ENCODE data around the gene ASF1A.

Gene ASF1A

DNA sequence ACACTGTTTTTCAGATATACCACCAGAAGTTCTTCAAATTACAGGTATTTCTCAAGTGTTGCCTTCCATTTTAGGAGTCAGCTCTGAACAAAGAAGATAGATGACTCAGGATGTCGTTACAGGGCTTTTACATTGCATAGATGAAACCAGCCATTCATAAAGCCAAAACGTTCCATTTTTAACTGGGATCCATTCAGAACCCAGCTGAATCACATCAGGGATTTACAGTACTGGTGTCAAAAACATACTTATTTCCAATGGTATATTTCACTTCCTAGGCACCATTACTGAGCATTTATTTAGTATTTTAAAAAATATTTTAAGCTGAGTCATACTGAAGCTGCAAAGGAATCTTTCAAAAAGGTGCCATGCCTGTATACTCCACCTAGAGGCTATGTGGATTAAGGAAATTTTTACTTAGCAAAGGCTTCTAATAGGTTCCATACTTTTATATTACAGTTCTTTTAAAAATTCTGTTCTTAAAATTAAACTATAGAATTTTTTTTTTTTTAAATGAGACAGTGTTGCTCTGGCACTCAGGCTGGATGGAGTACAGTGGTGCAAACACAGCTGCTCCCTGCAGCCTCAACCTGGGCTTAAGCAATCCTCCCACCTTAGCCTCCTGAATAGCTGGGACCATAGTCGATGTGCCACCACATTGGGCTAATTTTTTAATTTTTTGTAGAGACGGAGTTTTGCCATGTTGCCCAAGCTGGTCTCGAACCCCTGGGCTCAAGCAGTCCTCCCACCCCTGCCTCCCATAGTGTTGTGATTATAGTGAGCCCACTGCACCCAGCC, 2.6 kb downstream of the ASF1A start:
- peak overlapping the region in 1 of 2 donors; percentile 70 for H3K4me3 ChIP-seq (replicated peaks in 1 of 2; ENCODE audit: low read depth in 2 of 2, low read length in 2 of 2)
- DNase-seq (ENCODE audit: low read depth in 2 of 2), result peak; percentile 65 to 80
- TF ChIP-seq CTCF (IDR thresholded peaks at IDR 0.05; ENCODE audit: low read depth, low read length), result peak; percentile 63

GRCh38 chr6:118897386-118897785, 3.4 kb downstream of the ASF1A start:
- H3K4me3 ChIP-seq (replicated peaks in 1 of 2; ENCODE audit: low read depth in 2 of 2, low read length in 2 of 2), result no peak overlapping the region
- no peak for TF ChIP-seq CTCF (IDR thresholded peaks at IDR 0.05; ENCODE audit: low read depth, low read length)
- no peak for DNase-seq (ENCODE audit: low read depth in 2 of 2)

DNA sequence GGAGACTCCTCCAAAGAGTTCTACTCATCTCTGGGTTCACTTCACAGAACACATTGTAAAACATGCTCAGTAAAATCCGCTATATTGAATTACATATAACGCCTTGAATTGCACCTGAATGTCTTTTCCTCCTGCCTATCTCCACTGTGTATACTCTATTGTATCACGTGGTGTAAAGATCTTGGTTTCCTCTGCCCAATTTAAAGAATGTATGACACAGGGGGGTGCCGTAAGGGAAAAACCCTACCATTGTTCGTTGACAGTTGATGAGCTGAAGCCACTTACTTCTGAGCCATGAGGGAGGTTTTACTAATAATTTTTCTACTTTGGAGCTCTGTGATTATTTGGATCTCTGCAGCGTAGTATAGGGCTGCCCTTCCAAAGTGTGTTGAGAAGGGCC, 6.0 kb downstream of the ASF1A start:
- no peak for TF ChIP-seq CTCF (IDR thresholded peaks at IDR 0.05; ENCODE audit: low read depth, low read length)
- no peak for DNase-seq (ENCODE audit: low read depth in 2 of 2)
- H3K4me3 ChIP-seq (replicated peaks in 1 of 2; ENCODE audit: low read depth in 2 of 2, low read length in 2 of 2), result no peak overlapping the region

DNA sequence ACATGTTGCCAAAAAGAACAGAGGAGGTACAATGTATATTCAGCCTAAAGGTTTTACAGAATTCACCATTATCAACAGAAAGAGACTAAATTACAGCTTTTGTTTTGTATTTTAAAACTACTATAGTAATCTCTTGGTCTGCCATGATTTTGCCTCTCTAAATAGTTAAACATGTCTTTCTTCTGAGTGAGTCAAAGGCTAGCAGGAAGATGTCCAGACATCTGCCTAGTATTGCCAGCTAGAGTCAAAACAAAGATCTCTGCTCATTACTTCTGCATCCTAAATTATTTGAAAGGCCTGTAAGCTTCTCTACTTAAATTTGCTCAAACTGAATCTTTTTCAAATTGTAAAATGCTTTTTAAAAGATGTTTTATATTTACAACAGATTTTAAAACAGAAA, 8.8 kb downstream of the ASF1A start:
- H3K4me3 ChIP-seq (replicated peaks in 1 of 2; ENCODE audit: low read depth in 2 of 2, low read length in 2 of 2), result no peak overlapping the region
- DNase-seq (ENCODE audit: low read depth in 2 of 2), result peak; percentile 22 to 54
- no peak for TF ChIP-seq CTCF (IDR thresholded peaks at IDR 0.05; ENCODE audit: low read depth, low read length)

DNA sequence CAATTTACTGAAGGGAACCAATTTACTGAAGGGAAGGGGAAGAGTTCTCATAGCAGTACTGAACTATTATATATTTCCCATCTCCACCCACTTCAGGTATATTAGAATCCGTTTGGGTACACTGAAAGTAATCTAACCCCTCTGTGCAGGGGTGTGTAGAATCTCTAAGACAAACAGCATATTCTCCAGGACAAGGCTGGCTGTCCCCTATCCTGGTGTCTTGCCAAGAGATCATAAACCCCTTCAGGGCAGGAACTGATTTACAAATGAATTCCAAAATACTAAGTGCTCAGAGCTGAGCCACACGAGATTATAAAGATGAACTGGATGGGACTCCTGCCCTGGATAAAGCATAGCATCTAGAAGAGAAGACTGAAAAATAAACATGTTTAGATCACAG, 9.2 kb downstream of the ASF1A start:
- no peak overlapping the region for H3K4me3 ChIP-seq (replicated peaks in 1 of 2; ENCODE audit: low read depth in 2 of 2, low read length in 2 of 2)
- DNase-seq (ENCODE audit: low read depth in 2 of 2), result no peak
- TF ChIP-seq CTCF (IDR thresholded peaks at IDR 0.05; ENCODE audit: low read depth, low read length), result no peak

GRCh38 chr6:118903691-118904090, 9.7 kb downstream of the ASF1A start:
- DNase-seq (ENCODE audit: low read depth in 2 of 2), result no peak
- H3K4me3 ChIP-seq (replicated peaks in 1 of 2; ENCODE audit: low read depth in 2 of 2, low read length in 2 of 2), result no peak overlapping the region
- no peak for TF ChIP-seq CTCF (IDR thresholded peaks at IDR 0.05; ENCODE audit: low read depth, low read length)

GRCh38 chr6:118905084-118905483, 11.1 kb downstream of the ASF1A start:
- TF ChIP-seq CTCF (IDR thresholded peaks at IDR 0.05; ENCODE audit: low read depth, low read length), result no peak

More at GRCh38 chr6:118905084-118905483, 11.1 kb downstream of the ASF1A start:
- no peak for DNase-seq (ENCODE audit: low read depth in 2 of 2)
- H3K4me3 ChIP-seq (replicated peaks in 1 of 2; ENCODE audit: low read depth in 2 of 2, low read length in 2 of 2), result no peak overlapping the region
